ENCODE results near the gene ATP11A.
A peak's percentile ranks its signal among the peaks of the same experiment; 100 is the strongest.

ATP11A gene

GRCh38 chr13:112897956-112898620 is 208.2 kb downstream of the ATP11A start:
- DNase-seq = no peak

DNA sequence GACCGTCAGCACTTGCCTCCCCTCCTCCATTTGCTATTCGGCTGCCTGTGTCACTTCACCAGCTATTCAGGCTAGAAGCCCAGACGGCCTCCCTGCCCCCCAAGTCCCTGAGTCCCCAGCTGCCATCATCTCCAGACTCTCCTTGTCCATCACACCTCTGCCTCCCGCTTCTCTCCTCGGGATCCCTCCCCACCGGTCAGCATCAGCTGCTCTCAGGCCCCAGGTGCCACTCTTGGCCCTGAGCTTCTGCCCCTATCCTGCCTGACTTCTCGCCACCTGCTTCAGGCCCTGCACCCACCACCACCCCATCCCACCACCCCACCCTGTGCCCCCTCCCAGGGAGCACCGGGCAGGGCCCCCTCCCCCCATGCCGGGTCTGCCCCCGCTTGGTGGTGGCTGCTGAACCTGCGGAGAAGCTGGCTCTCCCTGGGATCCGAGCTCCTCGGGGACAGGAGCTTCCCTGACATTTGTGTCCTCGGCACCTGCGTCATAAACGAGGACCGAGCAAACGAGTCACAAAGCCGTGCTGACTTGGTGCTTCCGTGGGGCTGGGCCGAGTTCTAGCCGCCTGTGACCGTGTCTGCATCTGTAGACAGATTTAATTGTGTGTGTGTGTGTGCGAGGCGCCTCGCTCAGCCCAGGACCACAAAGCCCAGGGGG is 208.9 kb downstream of the ATP11A start:
- DNase-seq = no peak

GRCh38 chr13:112899281-112900225 is 209.7 kb downstream of the ATP11A start:
- DNase-seq = no peak

DNA sequence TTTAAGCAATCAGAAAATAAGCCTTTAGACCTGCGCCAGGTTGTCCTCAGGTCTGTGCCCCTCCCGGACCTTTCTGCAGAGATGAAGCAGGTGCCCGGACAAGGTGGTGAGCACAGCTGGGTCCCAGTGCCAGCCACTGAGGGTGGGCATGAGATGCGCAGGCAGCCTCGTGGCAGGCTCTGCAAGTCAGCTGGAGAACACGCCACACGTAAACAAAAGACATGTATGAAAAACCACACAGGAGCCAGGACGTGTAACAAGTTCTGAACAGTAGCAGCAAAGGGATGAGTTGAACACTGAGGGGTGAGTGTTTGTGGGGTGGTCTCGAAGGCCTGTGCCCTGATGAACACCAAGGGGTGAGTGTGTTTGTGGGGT is 210.4 kb downstream of the ATP11A start:
- DNase-seq = no peak

DNA sequence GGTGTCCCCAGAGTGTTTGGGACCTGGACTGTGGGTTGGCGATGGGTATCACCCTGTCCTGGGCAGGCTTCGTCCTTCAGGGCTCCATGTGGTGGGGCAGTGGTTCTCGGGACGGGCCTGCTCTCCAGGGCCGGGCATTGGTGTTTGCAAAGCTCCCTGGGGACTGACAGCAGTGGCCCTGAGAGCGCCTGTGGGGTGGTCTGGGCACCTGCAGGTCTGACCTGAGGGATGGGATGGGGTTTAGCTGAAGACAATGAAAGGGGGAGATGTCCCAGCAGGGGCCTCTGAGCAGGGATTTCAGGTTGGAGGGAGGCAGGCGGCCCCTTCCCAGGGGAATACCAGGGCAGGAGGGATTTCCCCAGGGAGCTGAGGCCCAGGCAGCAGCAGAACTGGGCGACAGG is 210.9 kb downstream of the ATP11A start:
- DNase-seq = peak in 1 of 2 experiments; percentile 36

DNA sequence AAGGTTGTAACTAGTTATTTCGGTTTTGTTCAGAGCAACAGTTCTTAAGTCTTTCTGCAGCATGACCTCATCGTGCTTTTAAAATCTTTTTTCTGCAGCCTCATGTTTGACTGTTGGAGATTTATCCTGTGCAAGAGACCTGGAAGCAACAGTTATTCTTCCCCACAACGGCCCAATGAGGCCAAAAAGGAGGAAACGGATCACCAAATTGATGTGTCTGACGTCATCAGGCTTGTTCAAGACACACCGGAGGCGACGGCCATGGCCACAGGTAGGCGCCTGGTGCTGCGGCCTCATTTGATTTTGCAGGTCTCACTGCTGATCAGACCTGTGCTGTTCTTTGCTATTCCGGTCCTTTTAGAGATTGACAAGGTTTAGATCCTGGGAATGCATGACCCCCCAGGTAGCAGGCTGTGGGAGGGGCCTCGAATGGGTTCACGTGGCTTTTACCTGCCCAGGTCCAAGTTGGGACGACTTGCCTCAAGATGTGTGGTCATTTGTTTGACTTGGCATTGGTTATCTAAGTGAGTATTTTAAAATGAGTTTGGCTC is 212.3 kb downstream of the ATP11A start:
- DNase-seq = no peak

DNA sequence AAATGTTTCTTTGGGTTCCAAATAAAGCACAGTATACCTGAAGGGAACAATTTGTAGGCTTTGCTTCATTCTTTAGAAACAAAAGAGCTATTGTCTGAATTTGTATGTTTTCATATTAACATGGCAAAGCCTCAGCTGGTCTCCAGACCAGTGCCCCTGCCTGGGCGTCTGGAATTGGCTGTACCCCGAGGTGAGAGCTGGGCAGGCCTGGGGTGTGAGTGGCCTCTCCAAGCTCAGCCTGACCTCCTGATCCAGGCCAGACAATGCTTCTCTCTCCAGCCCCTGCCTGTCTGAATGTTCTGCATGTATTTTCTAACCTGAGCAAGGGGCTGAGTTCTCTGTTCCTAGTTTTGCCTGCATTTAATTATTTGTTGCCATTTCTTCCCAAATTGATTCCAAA is 212.8 kb downstream of the ATP11A start:
- no peak for DNase-seq

- no peak for DNase-seq
These were observed 213.3 kb downstream of the ATP11A start for GRCh38 chr13:112903071-112903577.

DNA sequence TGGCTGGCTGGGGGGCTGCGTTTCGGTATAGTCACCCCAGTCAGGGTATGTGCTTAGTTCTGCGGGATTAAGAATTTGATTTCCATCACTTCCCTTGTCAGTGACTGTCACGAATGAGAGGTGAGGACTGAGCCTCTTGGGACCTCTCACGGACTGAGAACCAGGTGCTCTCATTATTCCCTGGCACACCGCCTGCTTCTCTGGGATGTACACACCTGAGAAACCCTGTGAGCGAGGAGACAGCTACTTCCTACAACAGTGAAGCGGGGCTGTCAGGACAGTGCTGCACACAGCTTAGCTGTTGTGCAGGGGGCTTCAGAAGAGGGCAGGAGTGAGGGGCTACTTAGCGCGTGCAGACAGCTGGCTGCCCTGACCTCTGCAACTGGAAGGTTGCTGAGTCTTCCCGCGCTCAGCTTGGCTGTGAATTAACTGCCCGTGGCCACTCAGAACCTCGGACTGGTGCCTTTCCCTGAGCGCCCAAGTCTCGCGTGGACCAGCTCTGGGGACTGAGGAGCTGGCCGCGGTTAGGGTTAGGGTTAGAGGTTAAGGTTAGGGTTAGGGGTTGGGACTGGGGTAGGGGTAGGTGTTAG is 213.9 kb downstream of the ATP11A start:
- no peak for DNase-seq

- no peak for DNase-seq
These were observed 214.7 kb downstream of the ATP11A start for GRCh38 chr13:112904436-112904960.

DNA sequence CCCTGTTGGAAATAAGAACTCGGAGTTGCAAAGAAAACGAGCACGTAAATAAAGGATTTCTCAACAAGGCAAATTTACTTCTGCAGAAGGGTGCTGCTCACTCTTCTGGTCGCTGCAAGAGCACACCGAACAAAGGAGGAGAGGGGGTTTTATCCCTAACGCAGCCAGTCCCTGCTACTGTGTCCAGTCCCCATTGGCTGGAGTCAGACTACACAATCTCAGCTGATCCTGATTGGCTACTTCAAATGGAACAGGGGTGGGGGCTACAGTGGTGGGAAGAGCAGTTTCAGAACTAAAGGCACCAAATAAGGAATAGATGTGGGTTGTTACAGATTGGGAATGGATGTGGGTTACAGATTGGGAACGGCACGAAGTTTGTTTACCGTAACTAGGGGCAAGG is 215.2 kb downstream of the ATP11A start:
- DNase-seq = no peak

GRCh38 chr13:112905619-112905989 is 215.8 kb downstream of the ATP11A start:
- DNase-seq = no peak

- DNase-seq = no peak
These were observed 216.3 kb downstream of the ATP11A start for GRCh38 chr13:112905990-112906641.

DNA sequence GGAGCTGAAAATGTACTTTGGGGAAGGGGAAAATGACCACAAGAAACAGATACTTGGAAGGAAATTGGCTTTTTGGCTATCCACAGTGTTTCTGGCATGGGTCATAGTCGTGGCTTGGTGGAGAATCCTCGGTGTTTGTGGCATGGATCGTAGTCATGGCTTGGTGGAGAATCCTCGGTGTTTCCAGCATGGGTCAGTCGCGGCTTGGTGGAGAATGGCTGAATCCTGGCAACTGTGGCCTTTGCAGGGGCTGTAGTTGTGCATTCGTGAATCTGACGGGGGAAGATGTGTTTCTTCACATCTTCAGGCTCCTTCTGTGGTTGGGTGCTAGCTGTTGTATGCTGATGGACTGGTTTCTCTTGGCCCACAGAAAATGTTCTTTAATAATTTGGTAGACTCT is 217.4 kb downstream of the ATP11A start:
- no peak for DNase-seq

DNA sequence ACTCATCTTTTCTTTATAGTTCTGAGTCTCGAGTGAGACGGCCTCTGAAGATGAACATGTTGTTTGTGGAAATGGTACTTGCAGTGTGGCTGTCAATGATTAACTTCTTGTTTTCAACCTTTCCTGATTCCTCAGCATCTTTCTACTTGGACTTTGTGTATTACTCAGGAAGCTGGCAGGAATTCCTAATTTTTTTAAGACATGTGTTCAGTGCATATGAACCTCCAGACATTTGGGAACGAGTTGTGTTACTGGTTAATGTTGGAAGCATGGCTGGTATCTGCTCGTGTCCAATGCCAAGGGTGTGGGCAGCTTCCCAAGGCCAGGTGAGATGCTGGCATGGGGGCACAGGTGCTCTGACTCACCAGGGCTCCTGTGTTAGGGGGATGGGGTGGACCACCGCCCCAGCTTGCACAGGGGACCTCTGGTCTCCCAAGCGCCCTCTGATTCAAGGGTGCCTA is 218.1 kb downstream of the ATP11A start:
- DNase-seq = no peak

DNA sequence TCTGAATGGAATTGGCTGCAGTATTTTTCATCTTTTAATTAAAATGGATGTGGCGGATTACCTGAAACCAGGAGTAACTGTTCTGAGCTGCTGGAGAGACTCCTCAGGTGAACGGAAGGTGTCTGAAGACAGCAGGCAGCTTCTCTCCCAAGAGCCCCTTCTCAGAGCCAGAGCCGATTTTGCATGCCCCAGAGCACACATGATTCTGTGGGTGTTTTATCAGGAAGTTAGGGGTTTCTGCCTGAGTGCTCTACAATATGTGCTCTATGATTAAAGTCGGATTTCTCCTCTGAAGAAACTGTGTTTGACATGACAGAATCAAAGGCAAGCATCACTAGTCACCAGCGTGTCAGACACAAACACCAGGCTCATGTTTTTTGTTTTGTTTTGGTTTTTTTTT is 218.5 kb downstream of the ATP11A start:
- no peak for DNase-seq

GRCh38 chr13:112910016-112910415 is 220.2 kb downstream of the ATP11A start:
- DNase-seq = no peak

- DNase-seq = no peak
These were observed 220.9 kb downstream of the ATP11A start for GRCh38 chr13:112910616-112911280.

- DNase-seq = no peak
These were observed 221.5 kb downstream of the ATP11A start for GRCh38 chr13:112911285-112911701.

DNA sequence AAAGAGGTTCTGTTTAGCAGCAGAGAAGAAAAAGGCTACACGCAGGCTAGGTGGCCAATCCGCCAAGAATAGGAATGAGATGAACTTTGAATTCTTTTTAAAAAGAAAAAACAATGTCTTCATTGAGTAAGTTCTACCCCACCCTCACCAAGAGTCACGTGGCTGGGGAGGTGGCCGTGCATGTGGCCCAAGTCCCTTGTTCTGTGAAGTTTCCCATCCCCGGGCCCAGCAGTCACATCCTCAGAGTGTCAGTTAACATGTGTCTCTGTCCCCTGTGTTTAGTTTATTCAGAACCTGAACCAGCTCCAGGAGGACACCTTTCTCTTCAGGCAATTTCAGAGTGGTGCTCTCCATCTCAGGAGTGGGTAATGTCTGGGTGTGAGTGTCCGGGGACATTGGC is 222.0 kb downstream of the ATP11A start:
- no peak for DNase-seq

DNA sequence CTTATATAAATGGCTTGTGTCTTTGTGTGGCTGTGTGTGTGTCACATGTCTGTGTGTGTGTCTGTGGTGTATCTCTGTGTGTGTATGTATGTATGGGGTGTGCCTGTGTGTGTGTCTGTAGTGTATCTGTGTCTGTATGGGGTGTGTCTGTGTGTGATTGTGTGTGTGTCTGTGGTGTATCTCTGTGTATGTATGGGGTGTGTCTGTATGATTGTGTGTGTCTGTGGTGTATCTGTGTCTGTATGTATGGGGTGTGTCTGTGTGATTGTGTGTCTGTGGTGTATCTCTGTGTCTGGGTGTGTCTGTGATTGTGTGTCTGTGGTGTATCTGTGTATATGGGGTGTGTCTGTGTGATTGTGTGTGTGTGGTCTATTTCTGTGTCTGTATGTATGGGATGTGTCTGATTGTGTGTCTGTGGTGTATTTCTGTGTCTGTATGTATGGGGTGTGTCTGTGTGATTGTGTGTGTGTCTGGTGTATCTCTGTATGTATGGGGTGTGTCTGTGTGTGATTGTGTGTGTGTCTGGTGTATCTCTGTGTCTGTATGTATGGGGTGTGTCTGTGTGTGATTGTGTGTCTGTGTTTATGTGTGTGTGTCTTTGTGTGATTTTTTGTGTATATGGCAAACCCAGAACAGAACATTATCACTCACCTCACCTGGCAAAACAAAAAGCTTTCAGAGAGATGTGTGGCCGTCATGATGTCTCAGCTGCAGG is 223.0 kb downstream of the ATP11A start:
- DNase-seq = no peak

Data from NCI-H526 (cell line).